GM19023 (cell line): ENCODE data around the gene IFNL3.
"Not testable (repeated sequence)": the region's sequence is repeated elsewhere in the genome, so short reads cannot be mapped to it uniquely, and the experiment has no call there.

Source experiments
- ATAC-seq: cut with Tn5 transposase; IDR thresholded peaks from one replicate; pipeline ENCODE4 v1.9.1; 2021; ENCODE audit warnings: mild to moderate bottlenecking, moderate library complexity; ENCODE audit not compliant: unreplicated experiment

IFNL3 gene

GRCh38 chr19:39244410-39245100 lies at the start of gene IFNL3:
TSS of gene IFNL3 (minus strand) at chr19:39245006. CDS start at chr19:39244967, 39 bp downstream.
- ATAC-seq = not testable (repeated sequence)

- no peak for ATAC-seq
These were observed 48.6 kb upstream of the IFNL3 start for GRCh38 chr19:39293394-39293793.

GRCh38 chr19:39284032-39284431 lies 39.2 kb upstream of the IFNL3 start:
- no peak for ATAC-seq

- ATAC-seq = no peak
These were observed 37.2 kb upstream of the IFNL3 start for GRCh38 chr19:39282021-39282420.

- no peak for ATAC-seq
These were observed 32.8 kb upstream of the IFNL3 start for GRCh38 chr19:39277598-39277997.

GRCh38 chr19:39276740-39277139 lies 31.9 kb upstream of the IFNL3 start:
- ATAC-seq = no peak

GRCh38 chr19:39275578-39275977 lies 30.8 kb upstream of the IFNL3 start:
- no peak for ATAC-seq

GRCh38 chr19:39273859-39274258 lies 29.1 kb upstream of the IFNL3 start:
- ATAC-seq = not testable (repeated sequence)

GRCh38 chr19:39270036-39270871 lies 25.4 kb upstream of the IFNL3 start:
- no peak for ATAC-seq

GRCh38 chr19:39269369-39269768 lies 24.6 kb upstream of the IFNL3 start:
- ATAC-seq = not testable (repeated sequence)

- ATAC-seq = not testable (repeated sequence)
These were observed 23.9 kb upstream of the IFNL3 start for GRCh38 chr19:39268531-39269223.

GRCh38 chr19:39268085-39268484 lies 23.3 kb upstream of the IFNL3 start, which contains the start of gene IFNL2:
TSS of gene IFNL2 (plus strand) at chr19:39268396. CDS start at chr19:39268569, 173 bp downstream.
- not testable (repeated sequence) for ATAC-seq

GRCh38 chr19:39265321-39265916 lies 20.6 kb upstream of the IFNL3 start:
- no peak for ATAC-seq

- ATAC-seq = no peak
These were observed 19.8 kb upstream of the IFNL3 start for GRCh38 chr19:39264306-39265290.

- ATAC-seq = no peak
These were observed 19.1 kb upstream of the IFNL3 start for GRCh38 chr19:39263912-39264305.

GRCh38 chr19:39262496-39262895 lies 17.7 kb upstream of the IFNL3 start:
- no peak for ATAC-seq

GRCh38 chr19:39261704-39262103 lies 16.9 kb upstream of the IFNL3 start:
- ATAC-seq = no peak

- no peak for ATAC-seq
These were observed 12.4 kb upstream of the IFNL3 start for GRCh38 chr19:39257227-39257626.

- no peak for ATAC-seq
These were observed 9.9 kb upstream of the IFNL3 start for GRCh38 chr19:39254531-39255345.
